GM23338 (cell line): ENCODE results near the gene OR1A1. TPM values are rescaled to one million over a fixed set of nuclear protein-coding genes. Genes with fewer than 3 reads are reported as not detected.
"Not testable (repeated sequence)": the region's sequence is repeated elsewhere in the genome, so short reads cannot be mapped to it uniquely, and the experiment has no call there.

ENCODE experiments used
- ATAC-seq: fragments of 200-7000 bp; cut with Tn5 transposase; 3 replicates; pipeline ENCODE4 v1.9.1; 2020
- DNase-seq: peaks from one replicate; pipeline ENCODE4 v3.0.0-alpha.2; 2015; ENCODE audit warnings: low spot score
- H2AFZ ChIP-seq: fragments of 200-600 bp; sonication (generic); 2 replicates; pipeline ENCODE4 v1.8.0; 2016; ENCODE audit warnings: antibody characterized with exemption, mild to moderate bottlenecking, moderate library complexity
- H3F3A ChIP-seq: fragments of 200-600 bp; sonication (generic); replicated peaks from 2 replicates; pipeline ENCODE4 v1.8.0; 2017; ENCODE audit warnings: antibody characterized with exemption, mixed run types, low read depth
- H3K27ac ChIP-seq: fragments of 200-600 bp; sonication (generic); 2 replicates; pipeline ENCODE4 v1.6.1; 2016; ENCODE audit warnings: low read depth
- H3K27me3 ChIP-seq: fragments of 200-600 bp; sonication (generic); 2 replicates; pipeline ENCODE4 v1.8.0; 2016; ENCODE audit warnings: mild to moderate bottlenecking, mixed run types, moderate library complexity; ENCODE audit not compliant: insufficient read depth
- H3K36me3 ChIP-seq: fragments of 200-600 bp; sonication (generic); 2 replicates; pipeline ENCODE4 v1.8.0; 2016; ENCODE audit warnings: mild to moderate bottlenecking; ENCODE audit not compliant: insufficient read depth
- H3K4me1 ChIP-seq: fragments of 200-600 bp; sonication (generic); 2 replicates; pipeline ENCODE4 v1.8.0; 2016; ENCODE audit warnings: mild to moderate bottlenecking, moderate library complexity; ENCODE audit not compliant: insufficient read depth
- H3K4me2 ChIP-seq: fragments of 200-600 bp; sonication (generic); 2 replicates; pipeline ENCODE4 v1.7.1; 2017; ENCODE audit warnings: mixed run types
- H3K4me3 ChIP-seq: fragments of 200-600 bp; sonication (generic); 2 replicates; pipeline ENCODE4 v1.6.1; 2016; ENCODE audit warnings: mixed run types
- H3K79me2 ChIP-seq: fragments of 200-600 bp; sonication (generic); replicated peaks from 2 replicates; pipeline ENCODE4 v1.8.0; 2017; ENCODE audit warnings: mild to moderate bottlenecking; ENCODE audit not compliant: insufficient read depth
- H3K9me2 ChIP-seq: fragments of 200-600 bp; sonication (generic); 2 replicates; pipeline ENCODE4 v1.8.0; 2017; ENCODE audit not compliant: insufficient read depth
- H4K20me1 ChIP-seq: fragments of 200-600 bp; sonication (generic); replicated peaks from 2 replicates; pipeline ENCODE4 v1.8.0; 2017; ENCODE audit warnings: mild to moderate bottlenecking; ENCODE audit not compliant: insufficient read depth
- H3K27ac Mint-ChIP-seq: 2 replicates; pipeline ENCODE4 v1.8.0; 2020; ENCODE audit warnings: inconsistent platforms, mild to moderate bottlenecking, moderate library complexity, mixed read lengths
- H3K27me3 Mint-ChIP-seq: 3 replicates; pipeline ENCODE4 v1.8.0; 2022; ENCODE audit warnings: low read depth, mild to moderate bottlenecking, moderate library complexity, mixed read lengths, inconsistent platforms; ENCODE audit not compliant: insufficient read depth, poor library complexity
- H3K36me3 Mint-ChIP-seq: 3 replicates; pipeline ENCODE4 v1.8.0; 2021; ENCODE audit warnings: low read depth, mild to moderate bottlenecking, inconsistent platforms, moderate library complexity, mixed read lengths
- H3K4me1 Mint-ChIP-seq: 3 replicates; pipeline ENCODE4 v1.8.0; 2020; ENCODE audit warnings: mild to moderate bottlenecking, inconsistent platforms, mixed read lengths
- H3K4me3 Mint-ChIP-seq: 3 replicates; pipeline ENCODE4 v1.8.0; 2021; ENCODE audit warnings: moderate library complexity, mild to moderate bottlenecking, inconsistent platforms, mixed read lengths
- H3K9me3 Mint-ChIP-seq: 3 replicates; pipeline ENCODE4 v1.8.0; 2020; ENCODE audit warnings: moderate library complexity, mild to moderate bottlenecking, inconsistent platforms, mixed read lengths
- CTCF ChIP-seq, 2 experiments: fragments of 200-600 bp in 1 of 2; sonication (generic) in 1 of 2; conservative IDR thresholded peaks; 2 replicates each; pipeline versions ENCODE4 v1.5.1 to v1.6.1; 2016 to 2017; ENCODE audit warnings: antibody characterized with exemption in 2 of 2, low read depth in 2 of 2, mild to moderate bottlenecking in 2 of 2, moderate library complexity in 1 of 2
- JUNB ChIP-seq: IDR thresholded peaks from one replicate; pipeline ENCODE4 v1.6.1; 2016; ENCODE audit warnings: antibody characterized with exemption; ENCODE audit not compliant: unreplicated experiment
- NANOG ChIP-seq: IDR thresholded peaks from 2 replicates; pipeline ENCODE4 v1.6.1; 2016; ENCODE audit warnings: antibody characterized with exemption, borderline replicate concordance
- polyA plus RNA-seq: library from polyadenylated mRNA; unstranded; fragments of >200 nt; fragmentation: Nextera tagmentation; extraction: Ambion mirVana; gene quantifications from 2 replicates; pipeline ENCODE4 v1.2.1, GENCODE V29; 2016
- total RNA-seq: library from RNA; depleted of rRNA; stranded (reverse); fragments of >200 nt; shearing (Covaris generic); gene quantifications from 2 replicates; pipeline ENCODE4 v1.2.3, GENCODE V29; 2014
- TF ChIP-seq, protein P1 (sequence below): IDR thresholded peaks from 2 replicates; pipeline ENCODE4 v1.6.1; 2016; ENCODE audit warnings: antibody characterized with exemption

The OR1A1 gene
- total and polyA plus RNA-seq, 2 experiments from 2014 or later, result not detected

- Histone ChIP-seq H3K4me3 (no peak overlapping the region), H3K36me3 (no peaks in the 10 kb centered on the region), H3K4me1 (no peaks in the 10 kb centered on the region), H2AFZ (peak overlapping the region; percentile 3; the same call in 1 of the 2 replicates), H3F3A (no peaks in the 10 kb centered on the region), H3K79me2 (no peaks in the 10 kb centered on the region), H4K20me1 (no peaks in the 10 kb centered on the region), H3K27ac (no peak overlapping the region), H3K9me2 (peaks cover 10% of the 10 kb centered on the region), H3K27me3 (no peaks in the 10 kb centered on the region), H3K4me2 (no peak overlapping the region)
- DNase-seq (no peak), ATAC-seq (no peak)
- no peak for TF ChIP-seq NANOG
- TF ChIP-seq CTCF (conservative IDR thresholded peaks at IDR 0.05; ENCODE audit: low read depth in 2 of 2), result no peak
- H3K9me3 Mint-ChIP-seq, result peaks cover 70% of the 10 kb centered on the region
- H3K27me3 Mint-ChIP-seq, result peaks cover 2% of the 10 kb centered on the region
- no peak overlapping the region for H3K27ac Mint-ChIP-seq
- H3K36me3 Mint-ChIP-seq, result no peaks in the 10 kb centered on the region; the same call in 2 of the 3 replicates
- H3K4me3 Mint-ChIP-seq, result no peak overlapping the region
- H3K4me1 Mint-ChIP-seq, result no peaks in the 10 kb centered on the region
Observed at GRCh38 chr17:3213001-3213400, 5.5 kb downstream of the OR1A1 start.

- peaks cover 2% of the 10 kb centered on the region for H3K27me3 Mint-ChIP-seq
- H3K27ac Mint-ChIP-seq, result no peak overlapping the region
- Histone ChIP-seq H3K36me3 (no peaks in the 10 kb centered on the region), H3K9me2 (peaks cover 12% of the 10 kb centered on the region), H4K20me1 (no peaks in the 10 kb centered on the region), H2AFZ (peak overlapping the region; percentile 3; the same call in 1 of the 2 replicates), H3K27ac (no peak overlapping the region), H3F3A (no peaks in the 10 kb centered on the region), H3K79me2 (no peaks in the 10 kb centered on the region), H3K4me3 (no peak overlapping the region), H3K4me1 (no peaks in the 10 kb centered on the region), H3K27me3 (no peaks in the 10 kb centered on the region), H3K4me2 (no peak overlapping the region)
- DNase-seq (peak; percentile 58), ATAC-seq (peak; percentile 61; the same call in 2 of the 3 replicates)
- peaks cover 76% of the 10 kb centered on the region for H3K9me3 Mint-ChIP-seq
- no peaks in the 10 kb centered on the region for H3K4me1 Mint-ChIP-seq
- no peak overlapping the region for H3K4me3 Mint-ChIP-seq
- no peak for TF ChIP-seq JUNB
- TF ChIP-seq, protein P1, sequence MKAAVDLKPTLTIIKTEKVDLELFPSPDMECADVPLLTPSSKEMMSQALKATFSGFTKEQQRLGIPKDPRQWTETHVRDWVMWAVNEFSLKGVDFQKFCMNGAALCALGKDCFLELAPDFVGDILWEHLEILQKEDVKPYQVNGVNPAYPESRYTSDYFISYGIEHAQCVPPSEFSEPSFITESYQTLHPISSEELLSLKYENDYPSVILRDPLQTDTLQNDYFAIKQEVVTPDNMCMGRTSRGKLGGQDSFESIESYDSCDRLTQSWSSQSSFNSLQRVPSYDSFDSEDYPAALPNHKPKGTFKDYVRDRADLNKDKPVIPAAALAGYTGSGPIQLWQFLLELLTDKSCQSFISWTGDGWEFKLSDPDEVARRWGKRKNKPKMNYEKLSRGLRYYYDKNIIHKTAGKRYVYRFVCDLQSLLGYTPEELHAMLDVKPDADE, result peak; percentile 49; the same call in 1 of the 2 replicates
- no peaks in the 10 kb centered on the region; the same call in 2 of the 3 replicates for H3K36me3 Mint-ChIP-seq
Observed at GRCh38 chr17:3213587-3213986, 6.1 kb downstream of the OR1A1 start.

DNA sequence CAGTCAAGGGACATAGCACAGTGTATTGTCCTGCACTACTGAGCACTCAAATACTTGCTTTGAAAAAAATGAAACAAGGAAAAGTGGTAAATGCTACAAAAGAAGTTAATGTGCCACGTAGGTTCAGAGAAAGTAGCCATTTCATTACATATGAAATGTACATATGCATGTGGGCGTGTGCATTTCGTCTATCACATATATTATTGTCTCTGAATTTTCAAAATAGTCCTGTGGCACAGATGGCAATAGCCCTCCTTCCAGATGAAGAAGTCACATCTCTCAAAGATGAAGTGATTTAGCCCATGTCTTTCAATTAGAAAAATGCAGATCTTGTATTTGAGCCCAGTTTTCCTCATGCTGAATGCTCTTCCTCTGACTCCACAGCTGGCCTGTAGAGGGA, 12.5 kb downstream of the OR1A1 start:
- not testable (repeated sequence) for H3K4me2 ChIP-seq, H3K27ac Mint-ChIP-seq, DNase-seq, H3K27me3 Mint-ChIP-seq, H3F3A ChIP-seq, H3K79me2 ChIP-seq, H3K27ac ChIP-seq, H3K4me3 ChIP-seq, H2AFZ ChIP-seq, H3K4me1 ChIP-seq, H3K27me3 ChIP-seq, H3K4me3 Mint-ChIP-seq, H4K20me1 ChIP-seq, H3K36me3 ChIP-seq, ATAC-seq, H3K4me1 Mint-ChIP-seq, H3K36me3 Mint-ChIP-seq, H3K9me2 ChIP-seq
- peaks cover 56% of the 10 kb centered on the region for H3K9me3 Mint-ChIP-seq
